Ascending aorta (tissue), 2 donors: ENCODE data around the gene ONECUT1. TPM values are rescaled to one million over a fixed set of nuclear protein-coding genes. Genes with fewer than 3 reads are reported as not detected.

Experiments used
- DNase-seq, 2 donors: peaks; one replicate each; pipeline ENCODE4 v3.0.0-alpha.2; 2019; ENCODE audit warnings: low spot score in 2 of 2
- H3K27ac ChIP-seq, 2 donors: fragments of 200-600 bp; sonication (generic); one replicate each; pipeline ENCODE4 v1.5.1; 2016 to 2017; ENCODE audit warnings: mild to moderate bottlenecking in 1 of 2
- H3K27me3 ChIP-seq: fragments of 200-600 bp; sonication (generic); one replicate; pipeline ENCODE4 v1.5.1; 2017
- H3K36me3 ChIP-seq, 2 donors: fragments of 200-600 bp; sonication (generic); one replicate each; pipeline ENCODE4 v1.5.1; 2016
- H3K4me1 ChIP-seq, 2 donors: fragments of 200-600 bp; sonication (generic); one replicate each; pipeline ENCODE4 v1.5.1; 2016 to 2017; ENCODE audit warnings: mild to moderate bottlenecking in 1 of 2
- H3K4me3 ChIP-seq, 2 donors: fragments of 200-600 bp; sonication (generic); one replicate each; pipeline ENCODE4 v1.5.1; 2016 to 2017; ENCODE audit warnings: mild to moderate bottlenecking in 1 of 2
- H3K9me3 ChIP-seq, 2 donors: fragments of 200-600 bp; sonication (generic); one replicate each; pipeline ENCODE4 v1.5.1; 2016
- CTCF ChIP-seq, 3 experiments: fragments of 200-600 bp in 2 of 3; fragments of 450-650 bp in 1 of 3; sonication (generic) in 2 of 3; IDR thresholded peaks; one replicate each; pipeline ENCODE4 v1.5.1; 2016 to 2019; ENCODE audit warnings: antibody characterized with exemption in 3 of 3, mild to moderate bottlenecking in 1 of 3, moderate library complexity in 1 of 3
- intact Hi-C: fragments of 100-400 bp; cut with DNase I; formaldehyde crosslinking; loops from one replicate; pipeline ENCODE4 v1.15.1; 2023
- total RNA-seq: library from RNA; depleted of rRNA; stranded (reverse); fragments of >200 nt; gene quantifications from one replicate; pipeline ENCODE4 v1.1.0, GENCODE V29; 2016

ONECUT1 gene
- total RNA-seq, 1 donor from 2014 or later: 1.5 TPM

- Histone ChIP-seq H3K4me1 (peaks cover 0 to 7% of the 10 kb centered on the region in 2 donors), H3K27me3 (no peaks in the 10 kb centered on the region), H3K4me3 (no peak overlapping the region), H3K9me3 (no peaks in the 10 kb centered on the region), H3K27ac (no peak overlapping the region), H3K36me3 (no peaks in the 10 kb centered on the region)
- no peak for DNase-seq
- no peak for TF ChIP-seq CTCF (IDR thresholded peaks at IDR 0.05)
- intact Hi-C loops: loop anchor here (5.0 kb wide), 1 partner anchor 205 kb away; the partner anchor contains the start of gene MYO5A
These were observed 58.2 kb downstream of the ONECUT1 start for GRCh38 chr15:52731732-52732470.

- H3K4me3 ChIP-seq: no peak overlapping the region
- TF ChIP-seq CTCF (IDR thresholded peaks at IDR 0.05): no peak
- peaks cover 0 to 7% of the 10 kb centered on the region in 2 donors for H3K4me1 ChIP-seq
- no peaks in the 10 kb centered on the region for H3K36me3 ChIP-seq
- no peak for DNase-seq
- no peak overlapping the region for H3K27ac ChIP-seq
- H3K9me3 ChIP-seq: no peaks in the 10 kb centered on the region
- intact Hi-C loops: loop anchor here (5.0 kb wide), 1 partner anchor 204 kb away; the partner anchor contains the start of gene MYO5A
- H3K27me3 ChIP-seq: no peaks in the 10 kb centered on the region
These were observed 59.1 kb downstream of the ONECUT1 start for GRCh38 chr15:52731004-52731403.

- H3K4me3 ChIP-seq: no peak overlapping the region
- H3K4me1 ChIP-seq: peaks cover 0 to 7% of the 10 kb centered on the region in 2 donors
- H3K27ac ChIP-seq: no peak overlapping the region
- intact Hi-C loops: loop anchor here (5.0 kb wide), 1 partner anchor 203 kb away; the partner anchor contains the start of gene MYO5A
- DNase-seq: no peak
- no peak for TF ChIP-seq CTCF (IDR thresholded peaks at IDR 0.05)
- H3K9me3 ChIP-seq: no peaks in the 10 kb centered on the region
- H3K36me3 ChIP-seq: no peaks in the 10 kb centered on the region
- H3K27me3 ChIP-seq: no peaks in the 10 kb centered on the region
These were observed 59.5 kb downstream of the ONECUT1 start for GRCh38 chr15:52730594-52730993.

- Histone ChIP-seq H3K36me3 (no peaks in the 10 kb centered on the region), H3K4me1 (peaks cover 0 to 5% of the 10 kb centered on the region in 2 donors), H3K9me3 (no peaks in the 10 kb centered on the region), H3K4me3 (no peak overlapping the region), H3K27me3 (no peaks in the 10 kb centered on the region), H3K27ac (no peak overlapping the region)
- TF ChIP-seq CTCF (IDR thresholded peaks at IDR 0.05): no peak
- intact Hi-C loops: loop anchor here (5.0 kb wide), 1 partner anchor 203 kb away; the partner anchor contains the start of gene MYO5A
- no peak for DNase-seq
These were observed 60.0 kb downstream of the ONECUT1 start for GRCh38 chr15:52730173-52730572.

GRCh38 chr15:52728899-52729298 is 61.2 kb downstream of the ONECUT1 start:
- Histone ChIP-seq H3K27me3 (no peaks in the 10 kb centered on the region), H3K9me3 (no peaks in the 10 kb centered on the region), H3K4me1 (peaks cover 0 to 3% of the 10 kb centered on the region in 2 donors), H3K4me3 (no peak overlapping the region), H3K36me3 (no peaks in the 10 kb centered on the region), H3K27ac (no peak overlapping the region)
- DNase-seq: no peak
- TF ChIP-seq CTCF (IDR thresholded peaks at IDR 0.05): no peak
- intact Hi-C loops: no loop called here
